ENCODE results near the gene ID3. TPM values are rescaled to one million over a fixed set of nuclear protein-coding genes. Genes with fewer than 3 reads are reported as not detected.

The ID3 gene
- total RNA-seq, 1 donor from 2014 or later, result 91.4 TPM

- no peaks in the 10 kb centered on the region for H3K9me3 ChIP-seq (ENCODE audit: insufficient read depth, low read depth, low read length)
- no peak for FAIRE-seq
- no peak for DNase-seq (ENCODE audit: low read depth)
- TF ChIP-seq CTCF (IDR thresholded peaks at IDR 0.05; ENCODE audit: insufficient read depth, low read depth, low read length), result no peak
- no peak for TF ChIP-seq EZH2 (IDR thresholded peaks at IDR 0.05; ENCODE audit: insufficient read depth, low read length)
- H3K4me3 ChIP-seq (ENCODE audit: insufficient read depth, low read depth, low read length), result no peak overlapping the region
- Mint-ChIP-seq H3K9me3 (ENCODE audit: unreplicated experiment) (peaks cover 3% of the 10 kb centered on the region), H3K4me3 (ENCODE audit: unreplicated experiment) (peak overlapping the region; percentile 15), H3K36me3 (ENCODE audit: low read depth, unreplicated experiment) (no peaks in the 10 kb centered on the region), H3K4me1 (ENCODE audit: low read depth, unreplicated experiment) (peaks cover 37% of the 10 kb centered on the region), H3K27me3 (ENCODE audit: low read depth, unreplicated experiment) (no peaks in the 10 kb centered on the region), H3K27ac (ENCODE audit: unreplicated experiment) (peak overlapping the region; percentile 24)
- H3K27me3 ChIP-seq (ENCODE audit: insufficient read depth, low read length), result no peaks in the 10 kb centered on the region
- no peak overlapping the region for H3K4me2 ChIP-seq (ENCODE audit: low read length)
- H3K9ac ChIP-seq (ENCODE audit: low read length), result peak overlapping the region; percentile 78
- H2AFZ ChIP-seq (ENCODE audit: low read depth, low read length), result no peak overlapping the region
- H3K79me2 ChIP-seq (ENCODE audit: insufficient read depth, low read length), result no peaks in the 10 kb centered on the region
- no peaks in the 10 kb centered on the region for H4K20me1 ChIP-seq (ENCODE audit: insufficient read depth, low read length)
- peaks cover 37% of the 10 kb centered on the region for H3K4me1 ChIP-seq (ENCODE audit: insufficient read depth, low read length)
- H3K36me3 ChIP-seq (ENCODE audit: insufficient read depth, low read length), result no peaks in the 10 kb centered on the region
- peak overlapping the region; percentile 97 for H3K27ac ChIP-seq (ENCODE audit: low read depth, low read length)
Observed at GRCh38 chr1:23575226-23575810, 16.0 kb upstream of the ID3 start.

GRCh38 chr1:23574265-23574754, 15.0 kb upstream of the ID3 start:
- H3K27ac Mint-ChIP-seq (ENCODE audit: unreplicated experiment), result no peak overlapping the region
- H3K27ac ChIP-seq (ENCODE audit: low read depth, low read length), result no peak overlapping the region
- H3K79me2 ChIP-seq (ENCODE audit: insufficient read depth, low read length), result no peaks in the 10 kb centered on the region
- H3K4me1 ChIP-seq (ENCODE audit: insufficient read depth, low read length), result peaks cover 37% of the 10 kb centered on the region
- no peak overlapping the region for H3K4me3 ChIP-seq (ENCODE audit: insufficient read depth, low read depth, low read length)
- H3K4me2 ChIP-seq (ENCODE audit: low read length), result no peak overlapping the region
- H3K9me3 ChIP-seq (ENCODE audit: insufficient read depth, low read depth, low read length), result no peaks in the 10 kb centered on the region
- H3K4me1 Mint-ChIP-seq (ENCODE audit: low read depth, unreplicated experiment), result peaks cover 37% of the 10 kb centered on the region
- no peaks in the 10 kb centered on the region for H3K36me3 ChIP-seq (ENCODE audit: insufficient read depth, low read length)
- H3K27me3 Mint-ChIP-seq (ENCODE audit: low read depth, unreplicated experiment), result no peaks in the 10 kb centered on the region
- no peaks in the 10 kb centered on the region for H3K36me3 Mint-ChIP-seq (ENCODE audit: low read depth, unreplicated experiment)
- no peak overlapping the region for H3K4me3 Mint-ChIP-seq (ENCODE audit: unreplicated experiment)
- DNase-seq (ENCODE audit: low read depth), result no peak
- H2AFZ ChIP-seq (ENCODE audit: low read depth, low read length), result no peak overlapping the region
- no peak for TF ChIP-seq EZH2 (IDR thresholded peaks at IDR 0.05; ENCODE audit: insufficient read depth, low read length)
- TF ChIP-seq CTCF (IDR thresholded peaks at IDR 0.05; ENCODE audit: insufficient read depth, low read depth, low read length), result no peak
- H3K9ac ChIP-seq (ENCODE audit: low read length), result no peak overlapping the region
- no peaks in the 10 kb centered on the region for H3K27me3 ChIP-seq (ENCODE audit: insufficient read depth, low read length)
- H4K20me1 ChIP-seq (ENCODE audit: insufficient read depth, low read length), result no peaks in the 10 kb centered on the region
- FAIRE-seq, result no peak
- peaks cover 3% of the 10 kb centered on the region for H3K9me3 Mint-ChIP-seq (ENCODE audit: unreplicated experiment)

- H3K27me3 ChIP-seq (ENCODE audit: insufficient read depth, low read length), result no peaks in the 10 kb centered on the region
- no peak overlapping the region for H3K27ac ChIP-seq (ENCODE audit: low read depth, low read length)
- no peaks in the 10 kb centered on the region for H3K36me3 ChIP-seq (ENCODE audit: insufficient read depth, low read length)
- H3K27me3 Mint-ChIP-seq (ENCODE audit: low read depth, unreplicated experiment), result no peaks in the 10 kb centered on the region
- H3K4me1 ChIP-seq (ENCODE audit: insufficient read depth, low read length), result peaks cover 35% of the 10 kb centered on the region
- H3K9ac ChIP-seq (ENCODE audit: low read length), result no peak overlapping the region
- no peaks in the 10 kb centered on the region for H3K36me3 Mint-ChIP-seq (ENCODE audit: low read depth, unreplicated experiment)
- no peak for FAIRE-seq
- TF ChIP-seq CTCF (IDR thresholded peaks at IDR 0.05; ENCODE audit: insufficient read depth, low read depth, low read length), result no peak
- no peak for TF ChIP-seq EZH2 (IDR thresholded peaks at IDR 0.05; ENCODE audit: insufficient read depth, low read length)
- peaks cover 32% of the 10 kb centered on the region for H3K4me1 Mint-ChIP-seq (ENCODE audit: low read depth, unreplicated experiment)
- no peaks in the 10 kb centered on the region for H3K9me3 ChIP-seq (ENCODE audit: insufficient read depth, low read depth, low read length)
- DNase-seq (ENCODE audit: low read depth), result no peak
- H3K4me2 ChIP-seq (ENCODE audit: low read length), result no peak overlapping the region
- no peaks in the 10 kb centered on the region for H4K20me1 ChIP-seq (ENCODE audit: insufficient read depth, low read length)
- no peak overlapping the region for H3K4me3 ChIP-seq (ENCODE audit: insufficient read depth, low read depth, low read length)
- peaks cover 3% of the 10 kb centered on the region for H3K9me3 Mint-ChIP-seq (ENCODE audit: unreplicated experiment)
- H3K4me3 Mint-ChIP-seq (ENCODE audit: unreplicated experiment), result no peak overlapping the region
- H3K79me2 ChIP-seq (ENCODE audit: insufficient read depth, low read length), result no peaks in the 10 kb centered on the region
- H3K27ac Mint-ChIP-seq (ENCODE audit: unreplicated experiment), result no peak overlapping the region
- H2AFZ ChIP-seq (ENCODE audit: low read depth, low read length), result no peak overlapping the region
Observed at GRCh38 chr1:23573574-23574182, 14.4 kb upstream of the ID3 start.

Data from astrocyte (in vitro differentiated cells and primary cell).